Right cardiac atrium (tissue), 5 donors: ENCODE results near the gene ASIC3. TPM values are rescaled to one million over a fixed set of nuclear protein-coding genes. Genes with fewer than 3 reads are reported as not detected.
"Not testable (repeated sequence)": the region's sequence is repeated elsewhere in the genome, so short reads cannot be mapped to it uniquely, and the experiment has no call there.

Source experiments
- ATAC-seq, 2 donors: fragments of 200-7000 bp; cut with Tn5 transposase; one replicate each; pipeline versions ENCODE4 v1.8.0 to v1.9.1; 2020; ENCODE audit warnings: moderate library complexity in 2 of 2, mild to moderate bottlenecking in 1 of 2
- DNase-seq, 3 donors: peaks; one replicate each; pipeline ENCODE4 v3.0.0-alpha.2; 2020
- H3K27ac ChIP-seq: one replicate; pipeline ENCODE4 v1.5.1; 2013; ENCODE audit warnings: mild to moderate bottlenecking, low read length, control low read depth, moderate library complexity
- H3K27me3 ChIP-seq: one replicate; pipeline ENCODE4 v1.6.1; 2013; ENCODE audit not compliant: control insufficient read depth, insufficient read depth
- H3K4me1 ChIP-seq: one replicate; pipeline ENCODE4 v1.6.1; 2013; ENCODE audit warnings: low read length; ENCODE audit not compliant: control insufficient read depth, insufficient read depth
- H3K4me3 ChIP-seq: one replicate; pipeline ENCODE4 v1.5.1; 2013; ENCODE audit warnings: low read length, control low read depth
- H3K9me3 ChIP-seq: one replicate; pipeline ENCODE4 v1.6.1; 2013; ENCODE audit warnings: low read length; ENCODE audit not compliant: control insufficient read depth
- WGBS: extraction: QIAGEN DNeasy Blood & Tissue Kit; methylation state at CpG from one replicate; pipeline ENCODE4 v1.1.7; 2013; 5-methylcytosine and 5-hydroxymethylcytosine counted together
- intact Hi-C, 4 donors: fragments of 100-400 bp; cut with DNase I; formaldehyde crosslinking; loops; one replicate each; pipeline versions ENCODE4 v1.11.0 to v1.14.0; 2022 to 2023
- polyA plus RNA-seq: library from polyadenylated mRNA; stranded (reverse); fragments of 200-250 nt; gene quantifications from one replicate; pipeline ENCODE4 v1.2.3, GENCODE V29; 2013
- total RNA-seq, 4 donors: library from RNA; stranded (reverse); fragmentation: NEBNext Ultra II Directional; extraction: Animal tissue kit (Norgen Biotek cat#: 25700); gene quantifications; one replicate each; pipeline ENCODE4 v1.2.1, GENCODE V29; 2021
- donor health status: healthy with polysubstance abuse.
- donor health status: DM: no; HTN: yes; CAD: no.
- donor health status: DM: no; HTN: no; CAD: no.
- donor health status: DM: no; HTN: yes; CAD: no; lungs with severe emphysema.
- donor health status: DM: yes; HTN: yes; CAD: no.

The ASIC3 gene
- total and polyA plus RNA-seq, 5 donors = 4.0 to 6.5 (median 5.3) TPM

DNA sequence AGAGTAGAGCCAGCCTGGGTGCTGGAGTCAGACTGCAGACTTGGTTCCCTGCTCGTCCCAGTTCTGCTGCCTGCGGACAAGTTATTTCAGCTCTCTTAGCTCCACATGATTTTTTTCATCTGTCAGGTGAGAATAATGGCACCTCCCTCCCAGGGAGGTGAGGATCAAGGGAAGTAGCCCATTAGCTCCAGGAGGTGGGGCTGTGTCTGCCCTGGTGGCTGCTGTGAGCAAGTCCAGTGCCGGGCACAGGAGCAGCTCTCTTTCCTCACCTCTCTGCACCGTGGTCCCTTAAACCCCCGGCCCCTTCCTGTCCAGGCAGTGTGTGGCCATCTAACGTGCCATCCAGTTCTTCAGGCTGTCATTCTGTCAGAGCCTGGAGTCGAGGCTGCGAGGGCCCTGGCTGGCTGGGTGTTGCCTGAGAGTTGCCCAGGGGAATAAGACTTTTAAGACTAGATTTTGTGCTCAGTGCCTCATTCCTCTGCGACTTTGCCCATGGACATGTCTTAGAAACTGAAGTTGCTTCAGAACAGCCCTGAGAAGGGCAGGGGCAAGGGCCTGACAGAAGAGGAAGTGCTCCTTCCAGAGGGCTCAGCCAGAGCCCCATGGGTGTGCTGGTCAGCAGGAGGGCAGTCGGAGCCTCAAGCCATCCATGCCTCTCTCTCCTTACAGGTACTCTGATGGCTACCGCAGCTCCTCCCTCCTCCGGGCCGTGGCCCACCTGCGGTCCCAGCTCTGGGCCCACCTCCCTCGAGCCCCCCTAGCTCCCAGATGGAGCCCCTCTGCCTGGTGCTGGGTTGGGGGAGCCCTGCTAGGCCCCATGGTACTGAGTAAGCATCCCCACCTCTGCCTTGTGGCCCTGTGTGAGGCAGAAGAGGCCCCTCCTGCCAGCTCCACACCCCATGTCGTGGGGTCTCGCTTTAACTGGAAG lies 15.1 kb upstream of the ASIC3 start:
- Histone ChIP-seq H3K4me3 (no peak overlapping the region), H3K9me3 (no peaks in the 10 kb centered on the region), H3K27me3 (no peaks in the 10 kb centered on the region), H3K4me1 (no peaks in the 10 kb centered on the region), H3K27ac (no peak overlapping the region)
- ATAC-seq = no peak
- 87% methylated on average over 17 of the region's 17 CpGs for WGBS
- intact Hi-C loops = no loop called here
- DNase-seq = no peak

DNA sequence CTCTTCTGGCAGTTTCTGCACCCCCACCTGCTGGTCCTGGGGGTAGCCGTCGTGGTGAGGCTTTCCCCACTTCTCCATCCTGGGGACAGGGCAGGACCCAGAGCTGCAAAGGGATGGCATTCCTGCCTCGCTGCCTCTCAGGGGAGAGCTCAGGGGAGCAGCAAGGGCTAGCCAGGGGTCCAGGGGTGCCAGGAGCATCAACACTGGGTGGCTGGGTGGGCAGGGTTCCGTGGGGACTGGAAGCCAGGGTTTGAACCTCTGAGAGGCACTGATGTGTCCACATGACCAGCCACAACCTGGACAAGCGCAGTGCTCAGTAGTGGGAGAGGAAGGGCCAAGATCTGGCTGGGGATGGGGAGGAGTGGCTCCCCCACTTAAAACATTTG lies 14.5 kb upstream of the ASIC3 start:
- intact Hi-C loops = no loop called here
- DNase-seq (no peak), ATAC-seq (no peak)
- Histone ChIP-seq H3K27ac (no peak overlapping the region), H3K4me1 (no peaks in the 10 kb centered on the region), H3K27me3 (no peaks in the 10 kb centered on the region), H3K4me3 (no peak overlapping the region), H3K9me3 (no peaks in the 10 kb centered on the region)
- WGBS = 86% methylated on average over 5 of the region's 5 CpGs

DNA sequence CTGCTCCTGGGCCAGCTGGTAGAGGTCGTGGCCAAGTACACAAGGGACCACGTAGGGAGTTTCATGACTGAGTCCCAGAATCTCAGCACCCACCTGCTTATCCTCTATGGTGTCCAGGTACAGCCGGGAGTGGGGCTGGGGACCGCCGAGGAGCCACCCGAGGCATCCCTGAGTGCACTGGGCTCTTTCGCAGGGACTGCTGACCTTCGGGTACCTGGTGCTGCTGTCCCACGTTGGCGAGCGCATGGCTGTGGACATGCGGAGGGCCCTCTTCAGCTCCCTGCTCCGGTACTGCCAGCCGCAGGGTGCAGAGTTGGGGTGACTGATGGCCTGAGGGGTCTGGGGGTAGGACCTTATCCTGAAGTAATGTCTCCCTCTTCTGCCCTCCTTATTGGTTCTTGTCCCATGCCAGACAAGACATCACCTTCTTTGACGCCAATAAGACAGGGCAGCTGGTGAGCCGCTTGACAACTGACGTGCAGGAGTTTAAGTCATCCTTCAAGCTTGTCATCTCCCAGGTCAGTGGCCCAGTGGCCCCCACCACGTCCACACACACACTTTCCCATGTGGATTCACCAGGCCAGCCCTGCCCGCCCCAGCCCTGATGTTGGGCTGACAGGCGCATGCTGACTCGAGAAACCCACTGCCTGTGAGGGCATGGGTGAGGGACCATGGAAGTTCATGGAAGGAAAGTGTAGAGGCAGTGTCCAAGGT lies 13.9 kb upstream of the ASIC3 start:
- ATAC-seq (no peak), DNase-seq (no peak)
- H3K4me3 ChIP-seq = no peak overlapping the region
- H3K27me3 ChIP-seq = no peaks in the 10 kb centered on the region
- no peak overlapping the region for H3K27ac ChIP-seq
- no peaks in the 10 kb centered on the region for H3K4me1 ChIP-seq
- intact Hi-C loops = no loop called here
- H3K9me3 ChIP-seq = no peaks in the 10 kb centered on the region
- 92% methylated on average over 21 of the region's 21 CpGs for WGBS

DNA sequence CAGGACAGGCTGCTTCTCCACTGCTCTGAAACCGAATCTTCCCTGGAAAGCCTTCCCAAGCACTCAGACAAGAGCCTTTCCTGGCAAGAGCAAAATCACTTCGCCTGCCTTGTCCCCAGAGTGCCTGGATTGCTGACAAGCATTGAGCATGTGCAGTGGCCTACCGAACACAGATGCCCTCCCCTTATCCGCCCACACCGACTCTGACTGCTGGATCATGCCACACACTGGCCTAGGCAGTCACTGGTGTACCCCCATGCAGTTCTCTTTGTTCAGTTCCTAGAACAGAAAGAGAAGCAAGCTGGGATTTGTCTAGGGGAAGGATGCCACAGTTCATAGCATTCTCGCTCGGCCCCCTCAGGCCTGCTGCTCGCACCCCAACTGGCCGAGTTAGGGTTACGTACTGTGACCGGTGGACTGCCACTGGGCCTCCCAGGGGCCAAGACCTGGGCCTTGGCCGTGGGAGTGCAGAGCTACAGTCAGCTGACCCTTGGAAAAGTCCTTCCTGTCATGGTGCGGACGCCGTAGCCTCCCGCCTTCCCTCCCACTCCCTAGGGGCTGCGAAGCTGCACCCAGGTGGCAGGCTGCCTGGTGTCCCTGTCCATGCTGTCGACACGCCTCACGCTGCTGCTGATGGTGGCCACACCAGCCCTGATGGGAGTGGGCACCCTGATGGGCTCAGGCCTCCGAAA lies 13.2 kb upstream of the ASIC3 start:
- no peaks in the 10 kb centered on the region for H3K4me1 ChIP-seq
- no peaks in the 10 kb centered on the region for H3K27me3 ChIP-seq
- no peak for DNase-seq
- WGBS = 81% methylated on average over 21 of the region's 21 CpGs
- no peak overlapping the region for H3K27ac ChIP-seq
- intact Hi-C loops = no loop called here
- no peak overlapping the region for H3K4me3 ChIP-seq
- ATAC-seq = no peak
- no peaks in the 10 kb centered on the region for H3K9me3 ChIP-seq

DNA sequence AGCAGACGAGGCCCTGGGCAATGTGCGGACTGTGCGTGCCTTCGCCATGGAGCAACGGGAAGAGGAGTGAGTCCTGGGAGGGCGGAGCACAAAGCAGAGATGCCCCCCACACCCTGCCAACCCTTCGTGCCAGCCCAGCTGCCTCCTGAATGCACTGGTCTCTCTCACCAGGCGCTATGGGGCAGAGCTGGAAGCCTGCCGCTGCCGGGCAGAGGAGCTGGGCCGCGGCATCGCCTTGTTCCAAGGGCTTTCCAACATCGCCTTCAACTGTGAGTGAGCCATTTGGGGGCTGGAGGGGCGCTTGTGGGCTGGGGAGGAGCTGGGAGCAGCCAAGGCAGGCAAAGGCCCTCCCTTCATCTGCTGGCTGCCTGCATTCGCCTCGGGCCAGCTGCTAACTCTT lies 12.4 kb upstream of the ASIC3 start:
- 94% methylated on average over 17 of the region's 17 CpGs for WGBS
- no peaks in the 10 kb centered on the region for H3K9me3 ChIP-seq

DNA sequence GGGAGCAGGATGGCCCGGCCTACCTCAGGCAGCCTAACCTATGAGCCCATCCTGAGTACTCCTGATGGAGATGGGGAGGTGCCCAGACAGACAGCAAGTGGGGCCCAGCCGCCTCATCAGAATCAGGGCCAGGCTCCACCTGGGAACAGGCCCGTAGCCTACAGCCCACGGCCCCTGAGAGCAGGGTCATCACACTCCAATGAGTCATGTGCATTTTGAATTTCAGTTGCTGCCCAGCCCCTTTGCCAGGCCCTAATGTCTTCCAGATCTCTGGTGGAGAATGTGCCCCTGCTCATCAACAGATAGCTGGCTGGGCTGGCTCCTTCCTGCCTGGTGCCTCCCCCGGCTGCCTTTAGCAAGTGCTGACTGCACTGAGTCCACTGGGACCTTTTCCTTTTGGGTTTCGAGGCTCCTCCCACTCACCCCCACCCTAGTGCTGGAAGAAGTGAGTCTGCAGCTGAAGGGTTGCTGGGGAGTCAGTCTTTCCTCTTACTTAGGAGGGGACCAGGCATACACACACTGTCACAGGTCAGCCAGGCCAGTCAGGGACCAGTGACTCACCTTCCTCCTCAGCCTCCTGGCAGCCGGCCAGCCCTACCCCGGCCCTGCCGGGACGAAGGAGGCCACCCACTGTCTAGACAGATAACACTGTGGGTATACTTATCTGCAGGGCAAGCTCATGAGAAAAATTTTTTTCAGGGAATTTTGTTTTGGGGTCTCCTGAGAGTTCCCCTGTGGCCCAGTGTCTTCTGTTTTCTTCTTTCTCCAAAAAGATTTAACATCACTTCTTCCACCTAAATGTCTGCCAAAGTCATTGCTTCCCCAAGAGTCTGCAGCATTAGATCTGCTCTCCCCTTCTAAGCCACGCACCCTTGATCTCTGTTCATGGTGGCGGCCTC lies 9.1 kb upstream of the ASIC3 start:
- DNase-seq (peak; percentile 83 to 87 (median 85)), ATAC-seq (peak; percentile 58 to 94)
- H3K27ac ChIP-seq = peak overlapping the region; percentile 19
- no peaks in the 10 kb centered on the region for H3K4me1 ChIP-seq
- H3K9me3 ChIP-seq = no peaks in the 10 kb centered on the region
- no peak overlapping the region for H3K4me3 ChIP-seq
- intact Hi-C loops = no loop called here
- 38% methylated on average over 12 of the region's 12 CpGs for WGBS
- H3K27me3 ChIP-seq = no peaks in the 10 kb centered on the region

More for the DNA sequence above, 12.4 kb upstream of the ASIC3 start:
- Histone ChIP-seq H3K27me3 (no peaks in the 10 kb centered on the region), H3K27ac (no peak overlapping the region), H3K4me3 (no peak overlapping the region), H3K4me1 (no peaks in the 10 kb centered on the region)
- intact Hi-C loops = no loop called here
- no peak for ATAC-seq
- no peak for DNase-seq

DNA sequence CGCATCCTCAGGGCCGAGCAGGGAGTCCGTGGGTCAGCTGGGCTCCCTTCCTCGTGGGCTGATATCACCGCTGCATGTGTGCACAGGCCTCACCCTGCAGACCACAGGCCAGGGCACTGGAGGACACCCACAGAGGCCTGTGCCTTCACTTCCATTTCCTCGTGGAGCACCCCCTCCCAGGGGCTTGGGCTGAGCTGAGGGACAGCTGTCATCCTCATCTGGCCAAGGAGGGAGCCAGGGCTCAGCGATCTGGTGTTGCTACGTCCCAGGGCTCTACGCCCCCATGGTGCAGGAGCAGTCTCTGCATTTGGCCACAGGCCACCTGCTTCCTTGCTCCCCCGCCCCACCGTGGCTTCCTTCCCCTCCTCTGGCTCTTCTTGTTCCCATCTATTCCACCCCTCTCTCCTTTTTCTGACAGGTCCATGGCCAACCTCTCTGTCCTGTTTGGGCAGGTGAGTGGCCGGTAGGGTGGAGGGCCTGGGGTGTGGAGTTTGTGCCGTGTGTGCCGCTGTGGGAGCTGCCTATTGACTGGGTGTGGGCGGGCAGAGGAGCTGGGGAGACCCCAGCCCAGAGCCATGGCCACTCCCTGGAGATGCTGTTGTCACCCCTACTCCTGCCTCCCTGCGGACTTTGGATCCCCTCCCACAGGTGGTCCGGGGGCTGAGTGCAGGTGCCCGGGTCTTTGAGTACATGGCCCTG lies 8.3 kb upstream of the ASIC3 start:
- 56% methylated on average over 18 of the region's 18 CpGs for WGBS
- intact Hi-C loops = no loop called here
- no peaks in the 10 kb centered on the region for H3K9me3 ChIP-seq
- H3K4me1 ChIP-seq = no peaks in the 10 kb centered on the region
- ATAC-seq (peak in 1 of 2 donors; percentile 11), DNase-seq (no peak)
- H3K4me3 ChIP-seq = no peak overlapping the region
- no peak overlapping the region for H3K27ac ChIP-seq
- H3K27me3 ChIP-seq = no peaks in the 10 kb centered on the region

DNA sequence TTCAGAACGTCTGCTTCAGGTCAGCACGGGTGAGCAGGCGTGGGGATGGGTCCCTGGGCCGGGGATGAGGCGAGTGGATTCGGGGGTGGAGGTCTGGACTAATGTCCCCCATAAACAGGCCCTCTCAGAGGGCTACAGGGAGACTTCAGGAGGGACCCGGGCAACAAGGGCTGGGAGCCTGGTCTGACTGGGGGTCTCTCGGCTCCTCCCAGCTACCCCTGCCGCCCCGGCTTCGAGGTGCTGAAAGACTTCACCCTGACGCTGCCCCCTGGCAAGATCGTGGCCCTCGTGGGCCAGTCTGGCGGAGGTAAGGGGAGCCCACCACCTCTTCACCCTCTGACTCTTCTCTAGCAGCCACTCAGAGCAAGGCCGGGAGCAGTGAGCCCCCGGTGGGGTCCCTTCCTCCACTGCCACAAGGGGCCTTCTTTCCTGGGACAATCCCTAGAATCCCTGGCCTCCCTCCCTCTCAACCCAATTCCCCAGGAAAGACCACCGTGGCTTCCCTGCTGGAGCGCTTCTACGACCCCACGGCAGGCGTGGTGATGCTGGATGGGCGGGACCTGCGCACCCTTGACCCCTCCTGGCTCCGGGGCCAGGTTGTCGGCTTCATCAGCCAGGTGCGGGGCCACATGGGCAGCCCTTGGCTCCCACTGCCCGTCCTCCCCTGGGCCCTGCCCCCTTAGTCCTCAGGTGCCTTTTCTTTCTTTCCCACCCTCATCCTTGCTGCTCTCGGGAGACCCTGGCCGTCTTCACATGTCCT lies 7.5 kb upstream of the ASIC3 start:
- Histone ChIP-seq H3K4me3 (no peak overlapping the region), H3K27me3 (no peaks in the 10 kb centered on the region), H3K27ac (no peak overlapping the region), H3K9me3 (no peaks in the 10 kb centered on the region), H3K4me1 (no peaks in the 10 kb centered on the region)
- no peak for ATAC-seq
- no peak for DNase-seq
- 93% methylated on average over 30 of the region's 30 CpGs for WGBS
- intact Hi-C loops = no loop called here

DNA sequence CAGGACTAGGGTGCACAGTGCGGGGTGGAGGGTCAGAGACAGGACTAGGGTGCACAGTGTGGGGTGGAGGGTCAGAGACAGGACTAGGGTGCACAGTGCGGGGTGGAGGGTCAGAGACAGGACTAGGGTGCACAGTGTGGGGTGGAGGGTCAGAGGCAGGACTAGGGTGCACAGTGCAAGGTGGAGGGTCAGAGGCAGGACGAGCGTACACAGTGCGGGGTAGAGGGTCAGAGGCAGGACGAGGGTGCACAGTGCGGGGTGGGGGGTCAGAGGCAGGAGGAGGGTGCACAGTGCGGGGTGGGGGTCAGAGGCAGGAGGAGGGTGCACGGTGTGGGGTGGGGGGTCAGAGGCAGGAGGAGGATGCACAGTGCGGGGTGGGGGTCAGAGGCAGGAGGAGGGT lies 4.9 kb upstream of the ASIC3 start:
- H3K4me1 ChIP-seq, H3K4me3 ChIP-seq, H3K27ac ChIP-seq, ATAC-seq, H3K9me3 ChIP-seq, DNase-seq, intact Hi-C loops, H3K27me3 ChIP-seq: not testable (repeated sequence)
- 87% methylated on average over 10 of the region's 10 CpGs for WGBS
